GM12865 (cell line): ENCODE data around the gene SEMG2.

Experiments
- DNase-seq: peaks from one replicate; pipeline ENCODE4 v3.0.0; 2010; ENCODE audit warnings: low read depth
- H3K4me3 ChIP-seq: 2 replicates; pipeline ENCODE4 v1.5.1; 2011; ENCODE audit warnings: mild to moderate bottlenecking, low read depth, low read length, control low read depth
- TF ChIP-seq, protein P1 (sequence below): IDR thresholded peaks from 2 replicates; pipeline ENCODE4 v1.5.1; 2011; ENCODE audit warnings: low read length, control low read depth, low read depth, inconsistent platforms; ENCODE audit not compliant: insufficient read depth; ENCODE audit errors: missing control alignments

SEMG2 gene

DNA sequence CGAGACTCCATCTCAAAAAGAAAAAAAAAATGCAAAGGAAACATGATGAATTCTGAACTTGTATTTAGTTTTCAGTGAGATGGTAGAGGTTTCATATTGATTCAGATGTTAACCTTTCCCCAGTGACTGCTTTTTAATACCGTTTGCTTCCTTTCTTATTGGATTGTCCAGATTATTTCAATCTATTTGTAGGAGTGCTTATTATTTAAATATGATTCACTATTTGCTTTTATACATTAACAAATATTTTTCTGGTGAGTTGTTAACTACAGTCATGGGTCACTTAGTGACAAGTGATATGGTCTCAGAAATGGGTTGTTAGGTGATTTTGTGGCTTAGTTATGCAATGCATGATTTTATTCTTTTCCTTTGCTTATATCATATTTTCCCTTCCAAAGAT lies 38.1 kb upstream of the SEMG2 start:
- H3K4me3 ChIP-seq: no peak overlapping the region
- TF ChIP-seq, protein P1, sequence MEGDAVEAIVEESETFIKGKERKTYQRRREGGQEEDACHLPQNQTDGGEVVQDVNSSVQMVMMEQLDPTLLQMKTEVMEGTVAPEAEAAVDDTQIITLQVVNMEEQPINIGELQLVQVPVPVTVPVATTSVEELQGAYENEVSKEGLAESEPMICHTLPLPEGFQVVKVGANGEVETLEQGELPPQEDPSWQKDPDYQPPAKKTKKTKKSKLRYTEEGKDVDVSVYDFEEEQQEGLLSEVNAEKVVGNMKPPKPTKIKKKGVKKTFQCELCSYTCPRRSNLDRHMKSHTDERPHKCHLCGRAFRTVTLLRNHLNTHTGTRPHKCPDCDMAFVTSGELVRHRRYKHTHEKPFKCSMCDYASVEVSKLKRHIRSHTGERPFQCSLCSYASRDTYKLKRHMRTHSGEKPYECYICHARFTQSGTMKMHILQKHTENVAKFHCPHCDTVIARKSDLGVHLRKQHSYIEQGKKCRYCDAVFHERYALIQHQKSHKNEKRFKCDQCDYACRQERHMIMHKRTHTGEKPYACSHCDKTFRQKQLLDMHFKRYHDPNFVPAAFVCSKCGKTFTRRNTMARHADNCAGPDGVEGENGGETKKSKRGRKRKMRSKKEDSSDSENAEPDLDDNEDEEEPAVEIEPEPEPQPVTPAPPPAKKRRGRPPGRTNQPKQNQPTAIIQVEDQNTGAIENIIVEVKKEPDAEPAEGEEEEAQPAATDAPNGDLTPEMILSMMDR: no peak
- no peak for DNase-seq

GRCh38 chr20:45187693-45188092 lies 33.5 kb upstream of the SEMG2 start:
- H3K4me3 ChIP-seq: no peak overlapping the region
- DNase-seq: no peak
- TF ChIP-seq, protein P1: no peak

DNA sequence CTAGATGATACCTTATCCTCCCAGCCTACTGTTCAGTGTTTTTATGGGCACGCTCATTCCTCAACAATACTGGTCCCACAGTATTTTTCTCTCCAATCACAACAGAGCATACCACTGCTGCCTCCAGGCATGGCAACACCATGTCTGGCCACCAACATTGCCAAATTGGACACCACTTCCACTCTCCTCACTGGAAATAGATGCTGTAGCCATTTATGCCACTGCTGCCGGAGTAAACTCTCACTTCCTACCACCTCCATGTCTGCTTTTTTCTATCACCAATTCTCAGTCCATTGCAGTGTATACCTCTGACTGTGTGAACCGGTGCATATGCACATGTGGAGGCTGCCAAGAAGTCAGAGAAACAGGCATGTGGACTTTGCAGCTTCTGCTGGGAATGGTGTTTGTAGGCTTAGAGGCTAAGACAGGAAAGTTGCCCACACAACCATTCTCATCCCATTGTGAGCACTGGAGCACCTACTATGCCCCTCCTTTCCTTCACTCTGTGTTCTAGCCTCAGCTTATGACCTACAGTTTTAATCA lies 32.0 kb upstream of the SEMG2 start:
- TF ChIP-seq, protein P1: no peak
- no peak for DNase-seq
- H3K4me3 ChIP-seq: no peak overlapping the region

DNA sequence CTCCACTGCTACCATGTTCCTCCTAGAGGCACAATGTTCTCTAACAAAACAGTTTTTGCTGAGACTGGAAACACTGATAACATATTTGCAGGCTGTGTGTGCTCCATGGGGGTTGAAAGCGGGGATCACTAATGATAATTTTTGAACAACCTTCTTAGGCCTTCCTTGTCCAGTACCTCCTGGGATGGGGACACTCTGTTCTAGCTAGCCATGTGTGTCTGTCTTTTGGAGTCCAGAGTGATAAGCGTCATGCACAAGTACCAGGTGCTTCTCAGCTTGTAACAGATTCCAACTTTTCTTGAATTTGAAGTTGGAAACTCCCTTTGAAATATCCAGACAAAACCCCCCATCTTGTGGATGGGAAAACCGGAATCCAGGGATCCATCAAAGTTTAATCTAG lies 31.3 kb upstream of the SEMG2 start:
- no peak for DNase-seq
- TF ChIP-seq, protein P1: no peak
- H3K4me3 ChIP-seq: no peak overlapping the region

DNA sequence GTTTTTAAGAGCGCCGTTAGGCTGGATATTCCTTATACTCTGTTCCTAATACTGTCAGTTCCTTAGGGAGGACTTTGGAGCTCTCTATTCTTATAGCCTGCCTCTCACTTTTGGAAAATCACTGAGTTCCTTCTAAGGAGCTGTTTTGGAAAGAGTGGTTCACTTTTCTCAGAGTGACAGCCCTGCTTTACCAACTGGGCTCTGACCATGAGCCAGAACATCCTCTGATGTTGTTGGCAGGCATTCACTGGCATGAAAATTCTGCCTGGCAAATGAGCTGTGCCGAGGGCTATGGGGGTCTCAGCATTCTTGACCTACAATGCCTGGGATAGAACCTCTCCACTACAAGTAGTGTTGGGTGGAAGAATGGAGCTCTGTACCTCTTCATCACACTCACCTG lies 29.2 kb upstream of the SEMG2 start:
- no peak overlapping the region for H3K4me3 ChIP-seq
- TF ChIP-seq, protein P1: no peak
- DNase-seq: no peak

GRCh38 chr20:45193331-45193730 lies 27.8 kb upstream of the SEMG2 start:
- TF ChIP-seq, protein P1: no peak
- no peak overlapping the region for H3K4me3 ChIP-seq
- DNase-seq: no peak

- H3K4me3 ChIP-seq: no peak within 1 kb of the TSS
- TF ChIP-seq, protein P1: no peak
- no peak for DNase-seq
Observed at GRCh38 chr20:45206725-45207124, 14.4 kb upstream of the SEMG2 start, which contains the start of gene SEMG1. TSS of gene SEMG1 (plus strand) at chr20:45207033. CDS start at chr20:45207054, 21 bp downstream.
